ENCODE data around the gene OR8A1. TPM values are rescaled to one million over a fixed set of nuclear protein-coding genes. Genes with fewer than 3 reads are reported as not detected.

Gene OR8A1
- not detected in 2 replicates for total RNA-seq

GRCh38 chr11:124569697-124570096 is at the start of gene OR8A1:
Gene OR8A1 (plus strand): TSS chr11:124569997. CDS start chr11:124570120, 123 bp downstream.
- no peak within 1 kb of the TSS for H3K4me3 Mint-ChIP-seq
- no peaks in the 10 kb centered on the region for H3K36me3 Mint-ChIP-seq (ENCODE audit: low read depth)
- H3K9me3 Mint-ChIP-seq: no peaks in the 10 kb centered on the region
- H3K27ac Mint-ChIP-seq: no peak within 1 kb of the TSS
- DNase-seq (ENCODE audit: low spot score): no peak
- intact Hi-C loops (cut with micrococcal nuclease): no loop called here
- H3K4me1 Mint-ChIP-seq (ENCODE audit: low read depth): no peaks in the 10 kb centered on the region
- H3K27me3 Mint-ChIP-seq (ENCODE audit: insufficient read depth): peaks cover 10% of the 10 kb centered on the region

- H3K9me3 Mint-ChIP-seq: no peaks in the 10 kb centered on the region
- no peaks in the 10 kb centered on the region for H3K36me3 Mint-ChIP-seq (ENCODE audit: low read depth)
- H3K27me3 Mint-ChIP-seq (ENCODE audit: insufficient read depth): no peaks in the 10 kb centered on the region
- H3K27ac Mint-ChIP-seq: no peak overlapping the region
- intact Hi-C loops (cut with micrococcal nuclease): no loop called here
- H3K4me3 Mint-ChIP-seq: no peak overlapping the region
- H3K4me1 Mint-ChIP-seq (ENCODE audit: low read depth): no peaks in the 10 kb centered on the region
- DNase-seq (ENCODE audit: low spot score): no peak
Observed at GRCh38 chr11:124520550-124520854, 49.3 kb upstream of the OR8A1 start.

- Mint-ChIP-seq H3K9me3 (no peaks in the 10 kb centered on the region), H3K36me3 (ENCODE audit: low read depth) (no peaks in the 10 kb centered on the region), H3K27me3 (ENCODE audit: insufficient read depth) (peaks cover 9% of the 10 kb centered on the region), H3K4me1 (ENCODE audit: low read depth) (no peaks in the 10 kb centered on the region), H3K27ac (no peak overlapping the region), H3K4me3 (no peak overlapping the region)
- DNase-seq (ENCODE audit: low spot score): no peak
- intact Hi-C loops (cut with micrococcal nuclease): no loop called here
Observed at GRCh38 chr11:124533626-124534025, 36.2 kb upstream of the OR8A1 start.

- no peak for DNase-seq (ENCODE audit: low spot score)
- H3K36me3 Mint-ChIP-seq (ENCODE audit: low read depth): no peaks in the 10 kb centered on the region
- intact Hi-C loops (cut with micrococcal nuclease): no loop called here
- H3K27me3 Mint-ChIP-seq (ENCODE audit: insufficient read depth): peaks cover 9% of the 10 kb centered on the region
- H3K4me3 Mint-ChIP-seq: no peak overlapping the region
- H3K4me1 Mint-ChIP-seq (ENCODE audit: low read depth): no peaks in the 10 kb centered on the region
- no peak overlapping the region for H3K27ac Mint-ChIP-seq
- H3K9me3 Mint-ChIP-seq: no peaks in the 10 kb centered on the region
Observed at GRCh38 chr11:124534051-124534450, 35.7 kb upstream of the OR8A1 start.

GRCh38 chr11:124535552-124536232 is 34.1 kb upstream of the OR8A1 start:
- peaks cover 11% of the 10 kb centered on the region for H3K27me3 Mint-ChIP-seq (ENCODE audit: insufficient read depth)
- no peaks in the 10 kb centered on the region for H3K9me3 Mint-ChIP-seq
- intact Hi-C loops (cut with micrococcal nuclease): no loop called here
- H3K4me1 Mint-ChIP-seq (ENCODE audit: low read depth): no peaks in the 10 kb centered on the region
- no peak overlapping the region for H3K27ac Mint-ChIP-seq
- H3K4me3 Mint-ChIP-seq: no peak overlapping the region
- no peaks in the 10 kb centered on the region for H3K36me3 Mint-ChIP-seq (ENCODE audit: low read depth)
- DNase-seq (ENCODE audit: low spot score): no peak

- no peaks in the 10 kb centered on the region for H3K36me3 Mint-ChIP-seq (ENCODE audit: low read depth)
- peaks cover 11% of the 10 kb centered on the region for H3K27me3 Mint-ChIP-seq (ENCODE audit: insufficient read depth)
- no peaks in the 10 kb centered on the region for H3K9me3 Mint-ChIP-seq
- no peak overlapping the region for H3K27ac Mint-ChIP-seq
- no peak overlapping the region for H3K4me3 Mint-ChIP-seq
- DNase-seq (ENCODE audit: low spot score): no peak
- intact Hi-C loops (cut with micrococcal nuclease): no loop called here
- H3K4me1 Mint-ChIP-seq (ENCODE audit: low read depth): no peaks in the 10 kb centered on the region
Observed at GRCh38 chr11:124536520-124536919, 33.3 kb upstream of the OR8A1 start.

GRCh38 chr11:124538019-124538418 is 31.8 kb upstream of the OR8A1 start:
- peaks cover 11% of the 10 kb centered on the region for H3K27me3 Mint-ChIP-seq (ENCODE audit: insufficient read depth)
- H3K36me3 Mint-ChIP-seq (ENCODE audit: low read depth): no peaks in the 10 kb centered on the region
- H3K27ac Mint-ChIP-seq: no peak overlapping the region
- intact Hi-C loops (cut with micrococcal nuclease): no loop called here
- no peak for DNase-seq (ENCODE audit: low spot score)
- H3K9me3 Mint-ChIP-seq: no peaks in the 10 kb centered on the region
- no peaks in the 10 kb centered on the region for H3K4me1 Mint-ChIP-seq (ENCODE audit: low read depth)
- no peak overlapping the region for H3K4me3 Mint-ChIP-seq

- Mint-ChIP-seq H3K36me3 (ENCODE audit: low read depth) (no peaks in the 10 kb centered on the region), H3K4me1 (ENCODE audit: low read depth) (no peaks in the 10 kb centered on the region), H3K27me3 (ENCODE audit: insufficient read depth) (peaks cover 19% of the 10 kb centered on the region), H3K27ac (no peak overlapping the region), H3K4me3 (no peak overlapping the region), H3K9me3 (no peaks in the 10 kb centered on the region)
- intact Hi-C loops (cut with micrococcal nuclease): no loop called here
- no peak for DNase-seq (ENCODE audit: low spot score)
Observed at GRCh38 chr11:124541204-124541603, 28.6 kb upstream of the OR8A1 start.

GRCh38 chr11:124543145-124543544 is 26.7 kb upstream of the OR8A1 start:
- no peaks in the 10 kb centered on the region for H3K36me3 Mint-ChIP-seq (ENCODE audit: low read depth)
- DNase-seq (ENCODE audit: low spot score): no peak
- intact Hi-C loops (cut with micrococcal nuclease): no loop called here
- H3K27ac Mint-ChIP-seq: no peak overlapping the region
- no peaks in the 10 kb centered on the region for H3K9me3 Mint-ChIP-seq
- H3K4me1 Mint-ChIP-seq (ENCODE audit: low read depth): no peaks in the 10 kb centered on the region
- peaks cover 14% of the 10 kb centered on the region for H3K27me3 Mint-ChIP-seq (ENCODE audit: insufficient read depth)
- no peak overlapping the region for H3K4me3 Mint-ChIP-seq

- Mint-ChIP-seq H3K4me1 (ENCODE audit: low read depth) (no peaks in the 10 kb centered on the region), H3K27ac (no peak within 1 kb of the TSS), H3K27me3 (ENCODE audit: insufficient read depth) (peaks cover 13% of the 10 kb centered on the region), H3K4me3 (no peak within 1 kb of the TSS), H3K9me3 (no peaks in the 10 kb centered on the region), H3K36me3 (ENCODE audit: low read depth) (no peaks in the 10 kb centered on the region)
- intact Hi-C loops (cut with micrococcal nuclease): no loop called here
- no peak for DNase-seq (ENCODE audit: low spot score)
Observed at GRCh38 chr11:124543554-124543953, 26.2 kb upstream of the OR8A1 start, which contains the start of gene OR8B12. Gene OR8B12 (minus strand): TSS chr11:124543654. CDS start chr11:124543654, 0 bp downstream.

GRCh38 chr11:124551189-124551588 is 18.6 kb upstream of the OR8A1 start:
- no peaks in the 10 kb centered on the region for H3K27me3 Mint-ChIP-seq (ENCODE audit: insufficient read depth)
- H3K9me3 Mint-ChIP-seq: no peaks in the 10 kb centered on the region
- no peak overlapping the region for H3K4me3 Mint-ChIP-seq
- intact Hi-C loops (cut with micrococcal nuclease): no loop called here
- DNase-seq (ENCODE audit: low spot score): no peak
- no peak overlapping the region for H3K27ac Mint-ChIP-seq
- H3K36me3 Mint-ChIP-seq (ENCODE audit: low read depth): no peaks in the 10 kb centered on the region
- H3K4me1 Mint-ChIP-seq (ENCODE audit: low read depth): no peaks in the 10 kb centered on the region

- no peak overlapping the region for H3K27ac Mint-ChIP-seq
- H3K27me3 Mint-ChIP-seq (ENCODE audit: insufficient read depth): no peaks in the 10 kb centered on the region
- H3K4me3 Mint-ChIP-seq: no peak overlapping the region
- H3K36me3 Mint-ChIP-seq (ENCODE audit: low read depth): no peaks in the 10 kb centered on the region
- H3K9me3 Mint-ChIP-seq: no peaks in the 10 kb centered on the region
- intact Hi-C loops (cut with micrococcal nuclease): no loop called here
- DNase-seq (ENCODE audit: low spot score): no peak
- no peaks in the 10 kb centered on the region for H3K4me1 Mint-ChIP-seq (ENCODE audit: low read depth)
Observed at GRCh38 chr11:124551987-124552386, 17.8 kb upstream of the OR8A1 start.

GRCh38 chr11:124556828-124557227 is 13.0 kb upstream of the OR8A1 start:
- H3K4me3 Mint-ChIP-seq: no peak overlapping the region
- H3K9me3 Mint-ChIP-seq: no peaks in the 10 kb centered on the region
- intact Hi-C loops (cut with micrococcal nuclease): no loop called here
- no peak overlapping the region for H3K27ac Mint-ChIP-seq
- no peaks in the 10 kb centered on the region for H3K36me3 Mint-ChIP-seq (ENCODE audit: low read depth)
- no peaks in the 10 kb centered on the region for H3K27me3 Mint-ChIP-seq (ENCODE audit: insufficient read depth)
- no peak for DNase-seq (ENCODE audit: low spot score)
- H3K4me1 Mint-ChIP-seq (ENCODE audit: low read depth): no peaks in the 10 kb centered on the region

GRCh38 chr11:124570160-124570559 is 363 bp downstream of the OR8A1 start:
- DNase-seq (ENCODE audit: low spot score): no peak
- H3K36me3 Mint-ChIP-seq (ENCODE audit: low read depth): no peaks in the 10 kb centered on the region
- no peaks in the 10 kb centered on the region for H3K4me1 Mint-ChIP-seq (ENCODE audit: low read depth)
- H3K27ac Mint-ChIP-seq: no peak overlapping the region
- peaks cover 8% of the 10 kb centered on the region for H3K27me3 Mint-ChIP-seq (ENCODE audit: insufficient read depth)
- no peaks in the 10 kb centered on the region for H3K9me3 Mint-ChIP-seq
- H3K4me3 Mint-ChIP-seq: no peak overlapping the region
- intact Hi-C loops (cut with micrococcal nuclease): no loop called here

Data from activated T-helper 1 cell treated with anti-CD3 and anti-CD28 coated beads, Interleukin-12 subunit alpha, Interleukin-12 subunit beta, Interleukin-2, Interleukin-4 antibody, amounts not matched to agents 30 ng/mL and 10 ng/mL and 1 ng/mL, durations not matched to agents 14 hours and 24 hours and 36 hours (primary cell).